ENCODE measurements around the gene WDR27. TPM values are rescaled to one million over a fixed set of nuclear protein-coding genes. Genes with fewer than 3 reads are reported as not detected.

WDR27 gene
- total and polyA plus RNA-seq, 12 donors: 3.2 to 12.0 (median 6.6) TPM

DNA sequence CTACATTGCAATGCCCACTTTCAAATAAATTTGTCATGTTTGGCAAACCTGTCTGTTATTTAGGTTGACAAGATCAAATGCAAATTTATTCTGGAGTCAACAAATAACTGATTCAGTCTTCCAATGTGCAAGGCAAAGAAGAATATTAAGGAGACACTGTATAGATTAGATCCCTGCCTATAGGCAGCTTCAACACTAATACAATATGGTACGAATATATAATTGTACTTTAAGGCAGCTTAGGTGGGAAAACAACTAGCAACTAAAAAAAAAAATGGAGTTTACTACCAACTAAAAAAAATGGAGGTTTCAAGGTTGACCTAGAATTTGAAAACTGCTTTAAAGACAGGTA is 24.2 kb upstream of the WDR27 start:
- H3K27me3 ChIP-seq: no peaks in the 10 kb centered on the region

DNA sequence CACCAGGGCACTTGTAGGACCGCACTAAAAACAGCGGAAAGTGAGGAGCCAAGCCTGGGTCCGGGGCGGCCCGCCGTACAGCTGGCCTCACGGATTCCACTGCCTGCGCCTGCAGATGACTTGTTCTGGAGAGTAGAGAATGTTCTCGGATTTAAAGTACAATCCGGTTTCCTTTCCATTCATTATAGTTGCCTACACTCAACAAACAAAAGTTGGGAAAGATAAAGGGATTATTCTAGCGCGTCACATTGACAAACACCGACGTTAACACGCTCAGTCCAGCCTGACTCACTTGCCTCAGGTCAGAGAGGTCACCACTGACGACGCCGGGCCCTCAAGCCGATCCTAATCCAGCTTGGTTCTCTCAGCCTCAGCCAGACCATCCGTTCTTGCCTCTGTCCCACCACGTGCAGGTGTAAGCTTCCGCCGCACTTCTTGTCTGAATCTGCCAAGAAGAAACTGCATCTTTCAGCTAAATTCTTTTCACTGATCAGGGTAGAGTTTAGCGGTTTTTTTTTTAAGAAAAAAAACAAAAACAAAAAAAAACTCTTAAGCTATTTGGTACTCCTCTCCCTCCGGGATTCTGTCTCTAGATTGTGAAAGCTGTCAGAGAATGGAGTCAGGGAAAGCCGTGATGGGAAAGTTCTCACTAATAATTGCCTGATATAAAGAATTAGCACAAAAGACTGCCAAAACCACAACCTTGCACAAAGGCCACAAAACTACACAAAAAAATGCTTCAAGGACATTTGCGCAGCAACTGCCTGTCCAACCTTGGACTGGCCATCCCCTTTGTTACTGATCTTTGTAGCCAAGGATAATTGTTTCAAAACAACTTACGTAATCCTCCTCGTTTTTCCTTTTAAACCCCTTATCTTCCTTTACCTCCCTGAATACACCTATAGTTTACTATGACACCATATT is 23.6 kb upstream of the WDR27 start:
- no peaks in the 10 kb centered on the region for H3K9me3 ChIP-seq
- H3K4me1 ChIP-seq: peaks cover 8 to 34% (median 25%) of the 10 kb centered on the region in 9 donors
- H3K27me3 ChIP-seq: no peaks in the 10 kb centered on the region
- peak; percentile 7 to 65 (median 44) for ATAC-seq
- peaks cover 0 to under 1% (median 0%) of the 10 kb centered on the region in 9 donors for H3K36me3 ChIP-seq
- 27 to 29% methylated on average over 29 of the region's 29 CpGs for WGBS, 2 donors
- no peak for TF ChIP-seq CTCF (IDR thresholded peaks at IDR 0.05)
- DNase-seq: peak; percentile 37 to 40
- H3K4me3 ChIP-seq: peak overlapping the region; percentile 54 to 71 (median 64)
- intact Hi-C loops (cut with DNase I): loop anchor here in 1 of 10 donors (2.0 kb wide), 1 partner anchor 25 kb away; the partner anchor contains the start of genes DYNLT2 and ERMARD
- peak overlapping the region; percentile 79 to 94 (median 88) for H3K27ac ChIP-seq

More for the DNA sequence above, 24.2 kb upstream of the WDR27 start:
- ATAC-seq (no peak), DNase-seq (no peak)
- H3K4me3 ChIP-seq: no peak overlapping the region
- H3K9me3 ChIP-seq: no peaks in the 10 kb centered on the region
- peaks cover 8 to 31% (median 25%) of the 10 kb centered on the region in 9 donors for H3K4me1 ChIP-seq
- 97 to 100% methylated on average over 1 of the region's 1 CpG for WGBS, 2 donors
- H3K36me3 ChIP-seq: no peaks in the 10 kb centered on the region
- intact Hi-C loops (cut with DNase I): no loop called here
- H3K27ac ChIP-seq: peak overlapping the region in 1 of 10 donors; percentile 79
- no peak for TF ChIP-seq CTCF (IDR thresholded peaks at IDR 0.05)

- TF ChIP-seq CTCF (IDR thresholded peaks at IDR 0.05): no peak
- H3K36me3 ChIP-seq: peaks cover 0 to 6% (median 0%) of the 10 kb centered on the region in 9 donors
- peak within 1 kb of the TSS; percentile 84 to 97 (median 91) for H3K27ac ChIP-seq
- peaks cover 8 to 34% (median 26%) of the 10 kb centered on the region in 9 donors for H3K4me1 ChIP-seq
- no peaks in the 10 kb centered on the region for H3K27me3 ChIP-seq
- no peaks in the 10 kb centered on the region for H3K9me3 ChIP-seq
- DNase-seq (peak; percentile 34 to 67), ATAC-seq (peak; percentile 25 to 65 (median 48))
- WGBS, 2 donors: 1 to 2% methylated on average over 66 to 83 of the region's 89 CpGs
- H3K4me3 ChIP-seq: peak within 1 kb of the TSS; percentile 54 to 82 (median 71)
- intact Hi-C loops (cut with DNase I): loop anchor here in 1 of 10 donors (2.0 kb wide), 1 partner anchor 26 kb away; the partner anchor contains the start of genes DYNLT2 and ERMARD
These were observed 22.8 kb upstream of the WDR27 start, which contains the start of gene PHF10 for GRCh38 chr6:169724494-169725124. Gene PHF10 (minus strand): TSS chr6:169724500. CDS start chr6:169723931, 569 bp downstream.

DNA sequence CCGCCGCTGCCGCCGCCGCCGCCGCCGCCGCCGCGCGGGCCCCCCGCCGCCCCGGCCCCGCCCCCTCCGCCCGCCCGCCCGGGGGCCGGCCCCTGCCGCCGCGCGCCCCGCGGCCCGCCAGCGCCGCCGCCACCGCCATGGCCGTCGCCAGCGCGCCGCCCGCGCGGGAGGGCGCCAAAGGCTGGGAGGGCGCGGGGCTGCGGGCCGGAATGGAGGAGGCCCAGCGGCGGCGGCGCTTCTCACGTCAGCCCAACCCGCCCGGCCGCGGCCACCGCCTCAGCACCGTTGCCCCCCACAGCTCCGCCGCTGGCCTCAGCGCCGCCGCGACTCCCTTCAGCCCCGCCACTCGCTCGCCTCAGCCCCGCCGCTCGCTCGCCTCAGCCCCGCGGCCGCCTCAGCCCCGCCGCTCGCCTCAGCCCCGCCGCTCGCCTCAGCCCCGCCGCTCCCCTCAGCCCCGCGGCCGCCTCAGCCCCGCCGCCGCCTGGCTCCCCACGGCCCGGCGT is 22.2 kb upstream of the WDR27 start:
- Histone ChIP-seq H3K36me3 (peaks cover 0 to 8% (median 0%) of the 10 kb centered on the region in 9 donors), H3K9me3 (no peaks in the 10 kb centered on the region), H3K4me1 (peaks cover 8 to 34% (median 27%) of the 10 kb centered on the region in 9 donors), H3K27me3 (no peaks in the 10 kb centered on the region), H3K4me3 (peak overlapping the region in 9 of 10 donors; percentile 32 to 71 (median 65)), H3K27ac (peak overlapping the region; percentile 47 to 94 (median 87))
- DNase-seq: peak; percentile 17 to 53
- intact Hi-C loops (cut with DNase I): loop anchor here in 2 of 10 donors (1.0 to 2.0 kb wide), 2 partner anchors 27 kb away; partner anchors contain the start of genes DYNLT2 (in 2 of the 2) and ERMARD (in 2 of the 2)
- TF ChIP-seq CTCF (IDR thresholded peaks at IDR 0.05): no peak
- peak in 4 of 8 donors; percentile 26 to 39 (median 34) for ATAC-seq
- WGBS, 2 donors: 0% methylated on average over 12 to 67 of the region's 89 CpGs

Data from heart right ventricle (tissue), 16 donors.